Endothelial cell of umbilical vein (primary cell): ENCODE data around the gene LMAN2. TPM values are rescaled to one million over a fixed set of nuclear protein-coding genes. Genes with fewer than 3 reads are reported as not detected.

Experiments
- BruUV-seq: library from RNA; stranded (reverse); fragments of 400-500 nt; replicated peaks from 2 replicates; lab custom pipeline; 2021; lab: Mats Ljungman, UMichigan
- CTCF ChIA-PET: fragments of 300-600, 350-600 bp; sonication (Branson Sonifier 250); formaldehyde crosslinking; loops from one replicate; lab custom pipeline; 2021; ENCODE audit warnings: antibody characterized with exemption, inconsistent platforms; lab: Charles Lee
- POLR2A ChIA-PET: fragments of 300-600, 350-600 bp; sonication (Branson Sonifier 250); formaldehyde crosslinking; loops from one replicate; lab custom pipeline; 2021; ENCODE audit warnings: antibody characterized with exemption, inconsistent platforms; lab: Charles Lee
- DNase-seq: peaks from one replicate; pipeline ENCODE4 v3.0.0-alpha.2; 2011; ENCODE audit warnings: low read depth, low spot score
- FAIRE-seq: peaks from 2 replicates; lab custom pipeline; 2011; peaks lifted over from hg19 to GRCh38; lab: Jason Lieb, UNC
- H2AFZ ChIP-seq: 2 replicates; pipeline ENCODE4 v1.6.0; 2012; ENCODE audit warnings: low read depth, low read length, control low read depth, inconsistent platforms
- H3K27ac ChIP-seq: 2 replicates; pipeline ENCODE4 v1.5.1; 2011; ENCODE audit warnings: low read depth, mild to moderate bottlenecking, control low read depth, low read length, moderate library complexity; ENCODE audit not compliant: insufficient read depth
- H3K27me3 ChIP-seq, 2 experiments: 2 replicates each; pipeline versions ENCODE4 v1.6.0 to v1.6.1; 2011; ENCODE audit warnings: low read length in 2 of 2, mixed read lengths in 1 of 2; ENCODE audit not compliant: control insufficient read depth in 2 of 2, insufficient read depth in 2 of 2
- H3K36me3 ChIP-seq, 2 experiments: 2 replicates in 1 of 2; 3 replicates in 1 of 2; pipeline ENCODE4 v1.5.1; 2011; ENCODE audit warnings: low read length in 2 of 2, mild to moderate bottlenecking in 1 of 2, moderate library complexity in 1 of 2; ENCODE audit not compliant: control insufficient read depth in 2 of 2, insufficient read depth in 2 of 2; ENCODE audit errors: extremely low read depth in 1 of 2
- H3K4me1 ChIP-seq: 3 replicates; pipeline ENCODE4 v1.5.1; 2011; ENCODE audit warnings: mild to moderate bottlenecking, low read length; ENCODE audit not compliant: control insufficient read depth, insufficient read depth; ENCODE audit errors: extremely low read depth
- H3K4me2 ChIP-seq: 2 replicates; pipeline ENCODE4 v1.6.1; 2011; ENCODE audit warnings: low read length, control low read depth, mixed read lengths; ENCODE audit not compliant: insufficient read depth
- H3K4me3 ChIP-seq, 3 experiments: fragments of 200-600 bp in 1 of 3; sonication (generic), shearing (Covaris generic) in 1 of 3; replicated peaks in 1 of 3; 2 replicates each; pipeline ENCODE4 v1.5.1; 2011 to 2016; ENCODE audit warnings: control low read depth in 3 of 3, low read length in 3 of 3, mild to moderate bottlenecking in 2 of 3, inconsistent platforms in 1 of 3, low read depth in 1 of 3, moderate library complexity in 1 of 3; ENCODE audit not compliant: insufficient read depth in 1 of 3
- H3K79me2 ChIP-seq: 2 replicates; pipeline ENCODE4 v1.6.0; 2012; ENCODE audit warnings: low read length, inconsistent platforms; ENCODE audit not compliant: control insufficient read depth, insufficient read depth
- H3K9ac ChIP-seq: replicated peaks from 2 replicates; pipeline ENCODE3; 2011; ENCODE audit warnings: low read length, control low read depth; ENCODE audit not compliant: insufficient read depth; ENCODE audit errors: extremely low read depth
- H3K9me1 ChIP-seq: replicated peaks from 3 replicates; pipeline ENCODE4 v1.6.0; 2011; ENCODE audit warnings: mild to moderate bottlenecking, low read length; ENCODE audit not compliant: control insufficient read depth, insufficient read depth; ENCODE audit errors: extremely low read depth
- H3K9me3 ChIP-seq: replicated peaks from 2 replicates; pipeline ENCODE4 v1.5.1; 2012; ENCODE audit warnings: low read length, inconsistent platforms; ENCODE audit not compliant: control insufficient read depth, insufficient read depth
- H4K20me1 ChIP-seq: replicated peaks from 2 replicates; pipeline ENCODE3; 2011; ENCODE audit warnings: mild to moderate bottlenecking, low read length; ENCODE audit not compliant: control insufficient read depth, insufficient read depth; ENCODE audit errors: extremely low read depth
- EZH2 ChIP-seq: IDR thresholded peaks from 2 replicates; pipeline ENCODE4 v1.6.1; 2012; ENCODE audit warnings: borderline replicate concordance, low read depth, mild to moderate bottlenecking, moderate library complexity, low read length, inconsistent platforms; ENCODE audit not compliant: severe bottlenecking
- FOS ChIP-seq: IDR thresholded peaks from 2 replicates; pipeline ENCODE4 v1.6.1; 2011; ENCODE audit warnings: mild to moderate bottlenecking, low read length, moderate library complexity, borderline replicate concordance; ENCODE audit not compliant: insufficient read depth
- GATA2 ChIP-seq: IDR thresholded peaks from 2 replicates; pipeline ENCODE4 v1.7.0; 2011; ENCODE audit warnings: low read depth, mild to moderate bottlenecking, moderate library complexity, mixed read lengths, low read length; ENCODE audit not compliant: insufficient read length, insufficient read depth
- JUN ChIP-seq: IDR thresholded peaks from 2 replicates; pipeline ENCODE4 v1.6.1; 2011; ENCODE audit warnings: borderline replicate concordance, low read depth; ENCODE audit not compliant: insufficient read length, insufficient read depth
- MYC ChIP-seq: IDR thresholded peaks from one replicate; pipeline ENCODE4 v1.6.1; 2011; ENCODE audit warnings: mild to moderate bottlenecking, low read depth, low read length
- POLR2A ChIP-seq: IDR thresholded peaks from 2 replicates; pipeline ENCODE4 v1.6.1; 2012; ENCODE audit warnings: low read depth, mild to moderate bottlenecking, control low read depth, low read length
- POLR2AphosphoS5 ChIP-seq: IDR thresholded peaks from 2 replicates; pipeline ENCODE4 v1.6.1; 2012; ENCODE audit warnings: low read depth, mild to moderate bottlenecking, control low read depth, low read length, moderate library complexity; ENCODE audit not compliant: insufficient read depth
- dilution Hi-C: fragments of 300-500 bp; cut with MboI; formaldehyde crosslinking; loops from one replicate; pipeline ENCODE4 v1.15.0; 2019; ENCODE audit warnings: low sequenced_read_pairs; ENCODE audit not compliant: extremely low pct_ligation_motif_present
- intact Hi-C: fragments of 100-400 bp; cut with micrococcal nuclease; formaldehyde crosslinking; loops from one replicate; pipeline ENCODE4 v1.10.0; 2022
- polyA plus RNA-seq, 4 experiments: library from polyadenylated mRNA; depleted of rRNA in 3 of 4; stranded (reverse) in 3 of 4; unstranded in 1 of 4; fragments of >200 nt; gene quantifications; 2 replicates each; pipeline versions ENCODE4 v1.2.1 to v1.2.3, GENCODE V29; 2011 to 2012; ENCODE audit warnings: missing spikeins in 1 of 4
- total RNA-seq: library from RNA; stranded (reverse); gene quantifications from 2 replicates; pipeline ENCODE4 v1.2.3, GENCODE V29; 2021
- TF ChIP-seq, protein P1 (sequence below): IDR thresholded peaks from 2 replicates; pipeline ENCODE4 v1.6.1; 2011; ENCODE audit not compliant: insufficient read depth, insufficient read length
- TF ChIP-seq, protein P2 (sequence below), 2 donors: IDR thresholded peaks; 1 replicate in 1 of 2; 2 replicates in 1 of 2; pipeline ENCODE4 v1.5.1; 2011; ENCODE audit warnings: low read length in 2 of 2, mild to moderate bottlenecking in 2 of 2, moderate library complexity in 2 of 2, control low read depth in 1 of 2, inconsistent platforms in 1 of 2, low read depth in 1 of 2; ENCODE audit not compliant: insufficient read depth in 1 of 2; ENCODE audit errors: extremely low read depth in 1 of 2

LMAN2 gene
- total and polyA plus RNA-seq, 2 donors (not counting 3 experiments of a cell fraction or from before 2014, with no cell fraction given): 151 to 370 TPM

DNA sequence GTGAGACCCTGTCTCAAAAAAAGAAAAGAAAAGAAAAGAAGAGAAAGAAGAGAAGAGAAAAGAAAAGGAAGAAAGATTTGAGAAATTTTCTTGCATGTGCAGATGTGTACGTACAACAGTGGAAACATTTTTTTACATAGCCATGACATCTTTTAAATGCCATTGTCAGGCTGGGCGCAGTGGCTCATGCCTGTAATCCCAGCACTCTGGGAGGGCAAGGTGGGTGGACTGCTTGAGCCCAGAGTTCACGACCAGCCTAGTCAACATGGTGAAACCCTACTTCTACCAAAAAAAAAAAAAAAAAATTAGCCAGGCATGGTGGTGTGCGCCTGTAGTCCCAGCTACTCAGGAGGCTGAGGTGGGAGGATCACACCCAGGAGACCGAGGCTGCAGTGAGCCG lies 6.6 kb downstream of the LMAN2 start:
- CTCF ChIA-PET: interaction anchor here (1.0 to 1.8 kb wide), 3 partner anchors 16 to 231 kb away, joined by 3 to 5 read pairs (median 4); no protein-coding TSS in a partner anchor
- no peak overlapping the region for H3K9ac ChIP-seq
- peaks cover 8% of the 10 kb centered on the region in 2 experiments for H3K36me3 ChIP-seq
- intact Hi-C loops (no loop called here), dilution Hi-C loops (no loop called here)
- H3K4me2 ChIP-seq: no peak overlapping the region
- H3K4me1 ChIP-seq: peaks cover 6% of the 10 kb centered on the region
- H2AFZ ChIP-seq: no peak overlapping the region
- H3K27me3 ChIP-seq: no peaks in the 10 kb centered on the region
- no peak overlapping the region for H3K27ac ChIP-seq
- POLR2A ChIA-PET: interaction anchor here (0.6 kb wide), 1 partner anchor 31 kb away, joined by 5 read pairs; no protein-coding TSS in a partner anchor
- H3K4me3 ChIP-seq: no peak overlapping the region
- H3K79me2 ChIP-seq: peaks cover 62% of the 10 kb centered on the region
- TF ChIP-seq FOS: no peak
- TF ChIP-seq JUN: no peak
- TF ChIP-seq, protein P1, sequence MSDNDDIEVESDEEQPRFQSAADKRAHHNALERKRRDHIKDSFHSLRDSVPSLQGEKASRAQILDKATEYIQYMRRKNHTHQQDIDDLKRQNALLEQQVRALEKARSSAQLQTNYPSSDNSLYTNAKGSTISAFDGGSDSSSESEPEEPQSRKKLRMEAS: no peak
- no peak for TF ChIP-seq POLR2A
- TF ChIP-seq GATA2: no peak
- no peak for TF ChIP-seq EZH2
- no peak for TF ChIP-seq POLR2AphosphoS5
- TF ChIP-seq, protein P2, sequence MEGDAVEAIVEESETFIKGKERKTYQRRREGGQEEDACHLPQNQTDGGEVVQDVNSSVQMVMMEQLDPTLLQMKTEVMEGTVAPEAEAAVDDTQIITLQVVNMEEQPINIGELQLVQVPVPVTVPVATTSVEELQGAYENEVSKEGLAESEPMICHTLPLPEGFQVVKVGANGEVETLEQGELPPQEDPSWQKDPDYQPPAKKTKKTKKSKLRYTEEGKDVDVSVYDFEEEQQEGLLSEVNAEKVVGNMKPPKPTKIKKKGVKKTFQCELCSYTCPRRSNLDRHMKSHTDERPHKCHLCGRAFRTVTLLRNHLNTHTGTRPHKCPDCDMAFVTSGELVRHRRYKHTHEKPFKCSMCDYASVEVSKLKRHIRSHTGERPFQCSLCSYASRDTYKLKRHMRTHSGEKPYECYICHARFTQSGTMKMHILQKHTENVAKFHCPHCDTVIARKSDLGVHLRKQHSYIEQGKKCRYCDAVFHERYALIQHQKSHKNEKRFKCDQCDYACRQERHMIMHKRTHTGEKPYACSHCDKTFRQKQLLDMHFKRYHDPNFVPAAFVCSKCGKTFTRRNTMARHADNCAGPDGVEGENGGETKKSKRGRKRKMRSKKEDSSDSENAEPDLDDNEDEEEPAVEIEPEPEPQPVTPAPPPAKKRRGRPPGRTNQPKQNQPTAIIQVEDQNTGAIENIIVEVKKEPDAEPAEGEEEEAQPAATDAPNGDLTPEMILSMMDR (IDR thresholded peaks at IDR 0.05; ENCODE audit: extremely low read depth in 1 of 2, insufficient read depth in 1 of 2, low read depth in 1 of 2, low read length in 2 of 2): no peak
- no peak for TF ChIP-seq MYC
- peaks cover 3% of the 10 kb centered on the region for H4K20me1 ChIP-seq
- H3K9me1 ChIP-seq: no peaks in the 10 kb centered on the region
- H3K9me3 ChIP-seq: no peaks in the 10 kb centered on the region
- BruUV-seq: no TSS peak
- no peak for FAIRE-seq
- DNase-seq: no peak
